Naive B cell (primary cell): Measurements from ENCODE around the gene LSP1. TPM values are rescaled to one million over a fixed set of nuclear protein-coding genes. Genes with fewer than 3 reads are reported as not detected.
A peak's percentile ranks its signal among the peaks of the same experiment; 100 is the strongest.
"Not testable (repeated sequence)": the region's sequence is repeated elsewhere in the genome, so short reads cannot be mapped to it uniquely, and the experiment has no call there.

Experiments
- ATAC-seq, 2 donors: fragments of 150-1000 bp; cut with Tn5 transposase; 2 replicates each; pipeline ENCODE4 v1.10.0; 2021; ENCODE audit warnings: low read depth in 2 of 2, mild to moderate bottlenecking in 2 of 2, moderate library complexity in 2 of 2
- DNase-seq: peaks from one replicate; pipeline ENCODE4 v3.0.0; 2022
- H3K27ac Mint-ChIP-seq, 6 donors: one replicate each; pipeline ENCODE4 v1.8.0; 2020 to 2022; ENCODE audit warnings: mild to moderate bottlenecking in 6 of 6, mixed read lengths in 6 of 6, moderate library complexity in 5 of 6, inconsistent platforms in 2 of 6
- H3K27me3 Mint-ChIP-seq, 3 donors: one replicate each; pipeline ENCODE4 v1.8.0; 2021 to 2022; ENCODE audit warnings: mixed read lengths in 3 of 3, mild to moderate bottlenecking in 1 of 3
- H3K36me3 Mint-ChIP-seq, 2 donors: one replicate each; pipeline ENCODE4 v1.8.0; 2020 to 2022; ENCODE audit warnings: mixed read lengths in 2 of 2, inconsistent platforms in 1 of 2, mild to moderate bottlenecking in 1 of 2
- H3K4me1 Mint-ChIP-seq, 3 donors: one replicate each; pipeline ENCODE4 v1.8.0; 2020 to 2022; ENCODE audit warnings: mixed read lengths in 3 of 3, inconsistent platforms in 1 of 3, mild to moderate bottlenecking in 1 of 3, moderate library complexity in 1 of 3
- H3K4me3 Mint-ChIP-seq, 8 donors: one replicate each; pipeline ENCODE4 v1.8.0; 2020 to 2022; ENCODE audit warnings: mild to moderate bottlenecking in 8 of 8, mixed read lengths in 8 of 8, moderate library complexity in 8 of 8, inconsistent platforms in 2 of 8
- H3K9me3 Mint-ChIP-seq, 7 donors: one replicate each; pipeline ENCODE4 v1.8.0; 2020 to 2022; ENCODE audit warnings: mixed read lengths in 7 of 7, mild to moderate bottlenecking in 5 of 7, inconsistent platforms in 2 of 7, moderate library complexity in 1 of 7
- polyA plus RNA-seq, 6 donors: library from polyadenylated mRNA; unstranded; fragments of 300-500 nt; fragmentation: Illumina TruSeq; gene quantifications; one replicate each; pipeline ENCODE4 v1.2.3, GENCODE V29; 2021; ENCODE audit warnings: low read depth in 6 of 6

LSP1 gene
- polyA plus RNA-seq, 6 donors from 2014 or later = 342 to 587 (median 422) TPM

DNA sequence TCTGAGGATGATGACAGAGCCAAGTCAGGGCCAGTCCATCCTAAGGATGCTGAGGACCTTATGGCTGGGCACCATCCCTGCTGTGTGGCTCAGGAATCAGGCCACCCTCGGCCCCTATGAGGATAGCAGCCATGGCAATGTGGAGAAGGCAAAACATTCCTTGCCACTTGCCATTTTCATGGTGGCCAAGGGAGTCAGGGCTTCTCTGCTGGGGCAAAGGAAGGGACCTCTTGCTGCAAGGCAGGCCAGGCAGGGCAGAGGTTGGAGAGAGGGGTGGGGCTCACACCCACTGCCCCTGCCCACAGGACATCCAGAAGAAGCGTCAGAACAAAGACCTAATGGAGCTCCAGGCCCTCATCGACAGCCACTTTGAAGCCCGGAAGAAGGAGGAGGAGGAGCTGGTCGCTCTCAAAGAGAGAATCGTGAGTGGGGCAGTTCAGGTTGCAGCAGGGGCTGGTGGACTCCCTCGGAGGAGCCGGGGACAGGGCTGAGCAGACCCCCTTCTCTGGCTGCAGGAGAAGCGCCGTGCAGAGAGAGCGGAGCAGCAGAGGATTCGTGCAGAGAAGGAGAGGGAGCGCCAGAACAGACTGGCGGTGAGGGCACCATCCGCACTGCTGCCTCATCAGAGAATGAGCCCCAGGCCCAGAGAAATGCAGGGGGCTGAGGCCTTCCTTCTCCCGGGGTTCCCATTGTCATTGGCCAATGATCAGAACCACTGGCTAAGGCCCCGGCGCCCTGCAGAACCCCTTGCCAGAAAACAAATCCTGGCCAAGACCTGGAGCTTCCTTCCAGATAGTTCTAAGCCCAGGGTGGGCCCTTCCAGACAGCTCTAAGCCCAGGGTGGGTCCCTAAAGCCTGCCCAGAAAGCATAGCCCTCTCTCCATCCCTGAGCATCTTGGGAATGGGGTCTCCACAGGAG is 80.8 kb downstream of the LSP1 start:
- Mint-ChIP-seq H3K36me3 (peaks cover 0 to 11% of the 10 kb centered on the region in 2 donors), H3K9me3 (peaks cover 0 to 6% (median 0%) of the 10 kb centered on the region in 7 donors), H3K4me3 (no peak overlapping the region), H3K27ac (no peak overlapping the region), H3K4me1 (peaks cover 0 to 7% (median 0%) of the 10 kb centered on the region in 3 donors), H3K27me3 (peaks cover 21 to 29% (median 28%) of the 10 kb centered on the region in 3 donors)
- DNase-seq = no peak
- no peak for ATAC-seq

DNA sequence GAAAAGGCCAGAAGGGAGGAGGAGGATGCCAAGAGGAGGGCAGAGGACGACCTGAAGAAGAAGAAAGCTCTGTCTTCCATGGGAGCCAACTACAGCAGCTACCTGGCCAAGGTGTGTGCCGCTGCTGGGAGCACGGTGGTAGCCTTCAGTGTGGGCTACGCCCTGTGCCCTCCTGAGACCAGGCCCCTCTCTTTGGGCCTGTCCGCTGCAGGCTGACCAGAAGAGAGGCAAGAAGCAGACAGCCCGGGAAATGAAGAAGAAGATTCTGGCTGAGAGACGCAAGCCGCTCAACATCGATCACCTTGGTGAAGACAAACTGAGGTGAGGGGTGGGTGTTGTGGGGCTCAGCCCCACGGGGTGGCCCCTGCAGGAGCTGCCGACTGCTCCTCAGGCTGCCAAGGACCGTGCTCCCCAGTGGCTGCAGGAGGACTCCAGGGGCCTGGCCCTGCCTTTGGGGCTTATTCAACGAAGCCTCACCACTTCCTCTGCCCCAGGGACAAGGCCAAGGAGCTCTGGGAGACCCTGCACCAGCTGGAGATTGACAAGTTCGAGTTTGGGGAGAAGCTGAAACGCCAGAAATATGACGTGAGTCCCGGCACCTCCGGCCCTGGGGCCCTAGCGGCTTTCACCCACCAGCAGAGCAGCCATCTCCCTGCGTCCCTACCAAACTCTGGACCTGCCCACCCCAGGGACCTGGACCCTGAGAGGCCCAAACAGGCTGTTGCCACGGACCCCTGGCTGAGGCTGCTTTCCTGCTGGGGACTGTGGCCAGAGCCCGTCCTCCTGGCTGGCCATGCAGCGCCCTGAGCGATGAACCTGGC is 81.7 kb downstream of the LSP1 start:
- Mint-ChIP-seq H3K4me3 (no peak overlapping the region), H3K27ac (no peak overlapping the region)
- ATAC-seq = no peak

DNA sequence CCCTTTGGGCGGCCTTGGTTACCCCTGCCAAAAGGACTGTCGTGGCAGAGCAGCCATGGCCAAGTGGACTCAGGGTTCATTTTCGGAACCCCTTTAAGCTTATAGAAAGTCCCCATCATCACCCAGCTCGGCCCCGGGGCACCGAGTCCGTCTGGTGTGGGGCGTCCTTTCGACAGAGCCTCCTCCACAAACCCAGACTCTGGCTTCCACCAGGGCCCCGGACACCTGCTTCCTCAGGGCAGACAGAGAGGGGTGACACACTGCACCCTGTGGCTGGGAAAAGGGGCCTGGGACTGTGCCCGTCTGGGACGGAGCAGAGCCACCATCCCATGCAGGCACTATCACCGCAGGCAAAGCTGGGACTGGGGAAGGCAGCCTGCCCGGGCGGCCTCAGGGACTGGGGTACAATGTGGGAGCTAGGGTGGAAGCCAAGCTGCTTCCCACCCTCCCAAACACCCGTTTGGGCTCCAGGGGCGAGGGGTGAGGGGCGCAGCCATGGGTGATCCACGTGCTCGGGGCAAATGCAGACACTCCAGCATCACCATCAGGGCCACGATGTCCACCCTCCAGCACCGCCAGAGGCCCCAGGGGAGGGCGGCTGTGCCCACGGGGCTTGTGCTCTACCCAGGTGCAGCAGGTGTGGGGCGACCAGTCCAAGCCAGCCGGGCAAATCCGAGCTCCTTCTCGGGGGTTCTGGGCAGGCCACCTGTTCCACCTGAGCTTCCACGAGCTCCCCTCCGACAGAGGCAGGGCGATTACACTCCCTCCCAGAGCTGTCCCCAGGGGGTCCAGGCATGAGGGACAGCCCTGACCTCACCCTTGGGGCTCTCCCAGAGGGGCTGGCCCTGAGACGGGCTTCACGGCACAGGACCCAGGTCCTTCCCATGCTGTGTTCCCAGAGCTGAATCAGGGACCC is 82.5 kb downstream of the LSP1 start:
- ATAC-seq = no peak
- peaks cover 0 to 11% of the 10 kb centered on the region in 2 donors for H3K36me3 Mint-ChIP-seq
- no peak overlapping the region for H3K27ac Mint-ChIP-seq
- peaks cover 23 to 34% (median 29%) of the 10 kb centered on the region in 3 donors for H3K27me3 Mint-ChIP-seq
- peaks cover 0 to 6% (median 0%) of the 10 kb centered on the region in 7 donors for H3K9me3 Mint-ChIP-seq
- peaks cover 2 to 18% (median 7%) of the 10 kb centered on the region in 3 donors for H3K4me1 Mint-ChIP-seq
- no peak overlapping the region for H3K4me3 Mint-ChIP-seq
- DNase-seq = no peak

More for the DNA sequence above, 81.7 kb downstream of the LSP1 start:
- Mint-ChIP-seq H3K4me1 (peaks cover 0 to 10% (median 2%) of the 10 kb centered on the region in 3 donors), H3K27me3 (peaks cover 25 to 34% (median 29%) of the 10 kb centered on the region in 3 donors), H3K36me3 (peaks cover 0 to 11% of the 10 kb centered on the region in 2 donors), H3K9me3 (peaks cover 0 to 6% (median 0%) of the 10 kb centered on the region in 7 donors)
- DNase-seq = no peak

DNA sequence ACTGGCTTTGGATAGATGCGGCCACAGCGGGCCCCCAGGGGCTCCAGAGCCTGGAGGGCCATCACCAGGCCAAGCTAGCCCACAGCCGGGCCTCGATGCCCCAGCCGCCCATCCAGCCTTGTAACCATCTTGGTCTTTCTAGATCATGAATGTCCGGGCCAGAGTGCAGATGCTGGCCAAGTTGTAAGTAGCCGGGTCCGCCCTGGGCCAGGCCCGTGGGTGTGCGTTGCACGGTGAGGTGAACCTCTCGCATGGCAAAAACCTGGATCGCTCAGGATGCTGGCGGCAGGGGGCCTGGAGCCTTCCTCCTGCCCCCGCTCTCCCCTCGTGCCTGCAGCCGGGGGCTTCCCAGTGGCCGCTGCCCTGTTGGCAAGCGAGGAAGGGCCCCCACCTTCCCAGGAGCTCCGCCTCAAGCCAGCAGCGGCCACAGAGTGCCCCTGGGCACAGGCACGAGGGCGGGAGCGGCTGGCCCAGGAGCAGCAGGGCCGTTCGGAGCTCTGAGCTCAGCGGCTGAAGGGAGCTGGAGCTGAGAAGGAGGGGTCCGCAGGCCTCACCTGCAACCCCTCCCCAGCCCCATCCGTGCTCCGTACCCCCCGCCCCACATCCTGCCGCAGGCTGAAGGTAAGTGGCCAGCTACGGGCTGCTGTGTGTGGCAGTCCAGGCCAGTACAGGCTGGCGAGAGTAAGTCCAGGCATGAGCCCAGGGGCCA is 83.3 kb downstream of the LSP1 start:
- no peak overlapping the region for H3K4me3 Mint-ChIP-seq
- peaks cover 0 to 6% (median 0%) of the 10 kb centered on the region in 7 donors for H3K9me3 Mint-ChIP-seq
- ATAC-seq (no peak), DNase-seq (no peak)
- H3K36me3 Mint-ChIP-seq = peaks cover 0 to 11% of the 10 kb centered on the region in 2 donors
- peaks cover 2 to 18% (median 8%) of the 10 kb centered on the region in 3 donors for H3K4me1 Mint-ChIP-seq
- peaks cover 21 to 34% (median 29%) of the 10 kb centered on the region in 3 donors for H3K27me3 Mint-ChIP-seq
- H3K27ac Mint-ChIP-seq = no peak overlapping the region

DNA sequence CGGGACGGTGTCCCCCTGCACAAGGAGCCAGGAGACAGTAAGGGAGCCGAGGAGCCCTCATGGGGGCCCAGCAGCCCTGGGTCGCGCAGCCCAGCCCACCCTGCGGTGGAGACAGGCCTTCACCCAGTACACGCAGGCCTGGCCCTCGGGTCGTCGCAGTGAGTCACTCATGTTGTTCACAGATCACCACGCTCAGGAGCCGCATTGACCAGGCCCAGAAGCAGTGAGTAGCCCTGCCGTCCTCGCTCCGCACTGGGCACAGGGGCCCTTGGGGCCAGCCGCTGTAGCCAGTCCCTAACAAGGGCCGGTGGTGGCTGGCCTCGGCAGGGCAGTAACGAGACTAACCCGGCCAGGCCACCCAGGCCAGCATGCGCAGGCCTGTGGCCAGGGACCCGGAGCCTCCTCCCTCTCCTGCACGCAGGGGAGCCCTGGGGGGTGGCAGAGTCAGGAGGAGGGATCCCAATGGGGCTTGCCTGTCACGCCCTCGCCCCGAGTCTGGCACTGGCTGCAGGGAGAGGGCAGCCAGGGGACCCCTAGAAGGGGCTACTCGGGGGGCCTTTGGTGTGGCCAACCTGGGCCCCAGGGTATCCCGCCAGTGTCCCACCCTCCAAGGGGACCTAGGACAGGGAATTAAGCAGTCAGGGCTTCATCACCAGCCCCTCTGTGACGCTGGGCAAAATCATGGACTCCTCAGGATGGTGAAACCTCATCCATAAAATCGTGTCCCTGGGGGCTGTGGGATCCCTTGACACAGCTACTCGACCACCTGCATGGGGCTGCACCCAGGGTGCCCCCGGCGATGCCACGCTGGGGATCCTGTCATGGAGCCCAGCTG is 84.1 kb downstream of the LSP1 start:
- no peak overlapping the region for H3K27ac Mint-ChIP-seq

DNA sequence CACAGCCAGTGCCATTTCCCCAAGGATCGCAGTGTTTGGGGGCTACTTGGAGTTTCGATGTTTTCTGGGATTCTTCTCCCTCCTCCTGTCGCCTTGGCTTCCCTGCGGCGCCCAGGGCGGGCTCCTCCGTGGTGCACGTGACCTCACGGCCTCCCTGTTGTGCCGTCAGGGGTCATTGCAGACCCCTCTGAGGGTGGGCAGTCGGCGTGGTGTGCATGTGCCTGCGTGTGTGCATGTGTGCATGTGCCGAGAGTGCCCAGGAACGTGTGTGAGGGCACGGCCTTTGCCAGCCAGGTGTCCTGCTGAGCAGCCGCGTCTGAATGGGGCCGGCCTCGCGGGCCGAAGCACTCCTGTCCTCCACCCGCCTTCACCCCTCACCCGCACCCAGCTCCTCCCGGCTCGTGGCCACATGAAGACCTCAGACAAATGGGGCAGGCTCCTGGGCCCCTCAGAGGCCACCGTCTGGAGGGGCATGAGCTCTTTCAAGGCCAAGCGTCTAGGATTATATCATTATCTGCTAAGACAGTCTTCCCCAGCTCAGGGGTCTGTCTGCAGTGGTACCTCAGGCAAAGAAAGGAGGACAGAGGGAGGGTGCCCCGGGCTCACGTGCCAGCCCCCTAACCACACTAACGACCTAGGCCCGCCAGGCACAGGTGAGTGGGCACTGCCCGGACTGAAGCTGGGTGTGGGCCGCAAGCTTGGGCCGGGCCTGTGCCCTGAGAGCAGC is 84.9 kb downstream of the LSP1 start:
- H3K27me3 Mint-ChIP-seq = peaks cover 10 to 20% (median 13%) of the 10 kb centered on the region in 3 donors
- peaks cover 2 to 17% (median 8%) of the 10 kb centered on the region in 3 donors for H3K4me1 Mint-ChIP-seq
- H3K9me3 Mint-ChIP-seq = peaks cover 0 to 6% (median 0%) of the 10 kb centered on the region in 7 donors
- H3K4me3 Mint-ChIP-seq = peak overlapping the region in 1 of 8 donors; percentile 47
- H3K36me3 Mint-ChIP-seq = peaks cover 0 to 10% of the 10 kb centered on the region in 2 donors
- no peak overlapping the region for H3K27ac Mint-ChIP-seq
- ATAC-seq (no peak), DNase-seq (no peak)

More for the DNA sequence above, 84.1 kb downstream of the LSP1 start:
- ATAC-seq (no peak), DNase-seq (no peak)
- Mint-ChIP-seq H3K4me1 (peaks cover 2 to 18% (median 8%) of the 10 kb centered on the region in 3 donors), H3K9me3 (peaks cover 0 to 6% (median 0%) of the 10 kb centered on the region in 7 donors), H3K27me3 (peaks cover 13 to 26% (median 21%) of the 10 kb centered on the region in 3 donors), H3K4me3 (no peak overlapping the region), H3K36me3 (peaks cover 0 to 11% of the 10 kb centered on the region in 2 donors)

DNA sequence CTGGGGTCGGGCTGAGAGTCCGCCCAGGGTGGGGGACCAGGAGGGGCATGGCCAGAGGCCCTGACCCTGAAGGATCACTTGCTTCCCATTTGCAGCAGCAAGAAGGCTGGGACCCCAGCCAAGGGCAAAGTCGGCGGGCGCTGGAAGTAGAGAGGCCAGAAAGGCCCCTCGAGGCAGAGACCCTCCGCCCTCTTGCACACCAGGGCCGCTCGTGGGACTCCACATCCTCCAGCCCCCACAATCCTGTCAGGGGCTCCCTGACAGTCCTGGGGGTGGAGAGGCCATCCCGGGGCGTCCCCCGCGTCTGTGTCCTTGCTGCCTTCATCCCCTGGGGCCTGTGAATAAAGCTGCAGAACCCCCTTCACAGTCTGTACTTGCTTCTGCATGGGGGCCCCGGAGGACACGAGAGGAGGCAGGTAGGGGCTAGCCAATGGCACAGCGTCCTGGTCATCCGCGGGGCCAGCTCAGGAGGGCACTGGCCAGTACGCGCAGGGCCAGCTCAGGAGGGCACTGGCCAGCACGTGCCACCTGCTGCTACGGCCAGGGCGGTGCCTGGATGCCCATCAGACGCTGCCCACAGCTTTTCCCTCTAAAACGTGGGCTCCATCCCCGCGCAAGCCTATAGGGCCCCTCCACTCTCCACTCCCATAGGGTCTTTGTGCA is 85.6 kb downstream of the LSP1 start:
- Mint-ChIP-seq H3K4me1 (peaks cover 2 to 11% (median 8%) of the 10 kb centered on the region in 3 donors), H3K36me3 (peaks cover 0 to 3% of the 10 kb centered on the region in 2 donors), H3K4me3 (no peak overlapping the region), H3K27ac (peak overlapping the region in 1 of 6 donors; percentile 72), H3K27me3 (peaks cover 4 to 13% (median 6%) of the 10 kb centered on the region in 3 donors), H3K9me3 (no peaks in the 10 kb centered on the region)
- ATAC-seq = no peak
- no peak for DNase-seq

DNA sequence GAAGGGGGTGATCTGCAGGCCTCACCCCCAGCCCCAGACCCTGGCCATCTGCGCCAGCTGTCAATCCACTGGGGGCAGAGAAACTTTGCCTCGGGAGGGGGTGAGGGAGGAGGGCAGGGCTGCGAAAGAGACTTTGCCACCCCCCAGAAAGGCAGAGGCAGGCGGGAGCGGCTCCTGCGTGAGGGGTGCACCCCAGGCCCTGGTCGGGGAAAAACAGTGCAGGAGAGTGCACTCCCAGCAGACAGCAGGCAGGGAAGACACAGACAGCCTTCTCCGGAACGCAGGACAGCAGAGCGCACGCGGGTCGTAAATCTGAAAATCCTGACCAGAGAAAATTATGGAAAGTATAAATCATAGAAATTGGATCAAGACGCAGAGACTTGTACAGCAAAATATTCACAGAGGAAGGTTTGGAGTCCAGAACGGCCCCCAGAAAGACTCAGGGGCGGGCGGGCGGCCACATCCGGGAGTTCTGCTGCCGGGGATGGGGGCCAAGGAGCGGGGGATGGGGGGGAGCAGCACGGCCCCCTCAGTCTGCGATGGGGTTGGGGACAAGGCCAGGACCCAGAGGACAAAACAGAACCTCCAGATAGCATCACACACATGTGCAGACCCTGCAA is 86.2 kb downstream of the LSP1 start:
- Mint-ChIP-seq H3K9me3 (no peaks in the 10 kb centered on the region), H3K4me3 (peak overlapping the region in 1 of 8 donors; percentile 2), H3K27me3 (peaks cover 0 to 8% (median 4%) of the 10 kb centered on the region in 3 donors), H3K4me1 (peaks cover 2 to 11% (median 8%) of the 10 kb centered on the region in 3 donors), H3K27ac (peak overlapping the region in 1 of 6 donors; percentile 72), H3K36me3 (no peaks in the 10 kb centered on the region)
- DNase-seq = no peak
- ATAC-seq = no peak

DNA sequence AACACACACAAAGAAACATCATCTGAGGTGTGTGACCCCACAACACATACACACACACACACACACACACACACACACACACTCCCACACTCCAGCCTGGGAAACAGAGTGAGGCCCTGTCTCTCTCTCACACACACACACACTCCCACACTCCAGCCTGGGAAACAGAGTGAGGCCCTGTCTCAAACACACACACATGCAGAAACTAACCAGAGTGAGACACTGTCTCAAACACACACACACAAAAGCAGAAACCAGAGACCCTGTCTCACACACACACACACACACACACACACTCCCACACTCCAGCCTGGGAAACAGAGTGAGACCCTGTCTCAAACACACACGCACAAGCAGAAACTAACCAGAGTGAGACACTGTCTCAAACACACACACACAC is 86.9 kb downstream of the LSP1 start:
- not testable (repeated sequence) for H3K4me3 Mint-ChIP-seq, ATAC-seq, H3K9me3 Mint-ChIP-seq, DNase-seq, H3K27me3 Mint-ChIP-seq, H3K36me3 Mint-ChIP-seq
- Mint-ChIP-seq H3K27ac (peak overlapping the region in 5 of 6 donors; percentile 49 to 90 (median 73)), H3K4me1 (peaks cover 2 to 11% (median 8%) of the 10 kb centered on the region in 3 donors)
